Immature natural killer cell (primary cell): ENCODE data around the gene ZNF577. TPM values are rescaled to one million over a fixed set of nuclear protein-coding genes. Genes with fewer than 3 reads are reported as not detected.

Experiments used
- DNase-seq, 3 donors: peaks; one replicate each; pipeline ENCODE4 v3.0.0; 2022; ENCODE audit warnings: mixed read lengths in 1 of 3
- H3K27ac Mint-ChIP-seq, 6 donors: one replicate each; pipeline ENCODE4 v1.8.0; 2020; ENCODE audit warnings: mixed read lengths in 6 of 6, mild to moderate bottlenecking in 5 of 6, inconsistent platforms in 4 of 6, moderate library complexity in 3 of 6
- H3K27me3 Mint-ChIP-seq, 3 donors: one replicate each; pipeline ENCODE4 v1.8.0; 2020 to 2021; ENCODE audit warnings: low read depth in 3 of 3, mild to moderate bottlenecking in 3 of 3, mixed read lengths in 3 of 3, moderate library complexity in 3 of 3, inconsistent platforms in 1 of 3
- H3K36me3 Mint-ChIP-seq, 3 donors: one replicate each; pipeline ENCODE4 v1.8.0; 2020; ENCODE audit warnings: mixed read lengths in 3 of 3, inconsistent platforms in 2 of 3, mild to moderate bottlenecking in 2 of 3
- H3K4me1 Mint-ChIP-seq, 2 donors: one replicate each; pipeline ENCODE4 v1.8.0; 2020; ENCODE audit warnings: inconsistent platforms in 2 of 2, mild to moderate bottlenecking in 2 of 2, mixed read lengths in 2 of 2, moderate library complexity in 1 of 2
- H3K4me3 Mint-ChIP-seq, 5 donors: one replicate each; pipeline ENCODE4 v1.8.0; 2020; ENCODE audit warnings: mild to moderate bottlenecking in 5 of 5, mixed read lengths in 5 of 5, inconsistent platforms in 3 of 5, moderate library complexity in 3 of 5
- H3K9me3 Mint-ChIP-seq, 6 donors: one replicate each; pipeline ENCODE4 v1.8.0; 2020; ENCODE audit warnings: mild to moderate bottlenecking in 6 of 6, mixed read lengths in 6 of 6, inconsistent platforms in 4 of 6, moderate library complexity in 3 of 6
- polyA plus RNA-seq, 3 donors: library from polyadenylated mRNA; unstranded; fragments of 300-500 nt; fragmentation: Illumina TruSeq; gene quantifications; one replicate each; pipeline ENCODE4 v1.2.3, GENCODE V29; 2021

ZNF577 gene
- polyA plus RNA-seq, 3 donors from 2014 or later, result 1.5 to 6.8 (median 4.0) TPM

- Mint-ChIP-seq H3K27me3 (peaks cover 0 to 3% (median 0%) of the 10 kb centered on the region in 3 donors), H3K27ac (peak overlapping the region in 1 of 6 donors; percentile 38), H3K4me1 (peaks cover 0 to 13% of the 10 kb centered on the region in 2 donors), H3K9me3 (peaks cover 3 to 43% (median 15%) of the 10 kb centered on the region in 6 donors), H3K36me3 (peaks cover 0 to 2% (median 0%) of the 10 kb centered on the region in 3 donors), H3K4me3 (peak overlapping the region in 1 of 5 donors; percentile 29)
- DNase-seq, result no peak
Observed at GRCh38 chr19:51824281-51825005, 63.3 kb downstream of the ZNF577 start.

GRCh38 chr19:51822946-51823345 is 64.8 kb downstream of the ZNF577 start:
- peaks cover 0 to 7% (median 2%) of the 10 kb centered on the region in 3 donors for H3K27me3 Mint-ChIP-seq
- H3K4me1 Mint-ChIP-seq, result peaks cover 0 to 13% of the 10 kb centered on the region in 2 donors
- no peak for DNase-seq
- H3K4me3 Mint-ChIP-seq, result no peak overlapping the region
- H3K27ac Mint-ChIP-seq, result no peak overlapping the region
- H3K36me3 Mint-ChIP-seq, result no peaks in the 10 kb centered on the region
- H3K9me3 Mint-ChIP-seq, result peaks cover under 1 to 38% (median 13%) of the 10 kb centered on the region in 6 donors

- Mint-ChIP-seq H3K4me3 (no peak overlapping the region), H3K36me3 (no peaks in the 10 kb centered on the region), H3K4me1 (peaks cover 0 to 13% of the 10 kb centered on the region in 2 donors), H3K27me3 (peaks cover 0 to 7% (median 2%) of the 10 kb centered on the region in 3 donors), H3K27ac (no peak overlapping the region), H3K9me3 (peaks cover 0 to 34% (median 13%) of the 10 kb centered on the region in 6 donors)
- no peak for DNase-seq
Observed at GRCh38 chr19:51822325-51822724, 65.4 kb downstream of the ZNF577 start.

- Mint-ChIP-seq H3K4me1 (peaks cover 0 to 13% of the 10 kb centered on the region in 2 donors), H3K9me3 (peaks cover 0 to 30% (median 11%) of the 10 kb centered on the region in 6 donors), H3K27ac (no peak overlapping the region), H3K4me3 (no peak overlapping the region), H3K27me3 (peaks cover 0 to 7% (median 2%) of the 10 kb centered on the region in 3 donors), H3K36me3 (no peaks in the 10 kb centered on the region)
- no peak for DNase-seq
Observed at GRCh38 chr19:51821921-51822320, 65.8 kb downstream of the ZNF577 start.

GRCh38 chr19:51821456-51821855 is 66.3 kb downstream of the ZNF577 start:
- no peak overlapping the region for H3K27ac Mint-ChIP-seq
- peaks cover 0 to 9% (median 2%) of the 10 kb centered on the region in 3 donors for H3K27me3 Mint-ChIP-seq
- H3K36me3 Mint-ChIP-seq, result no peaks in the 10 kb centered on the region
- no peak overlapping the region for H3K4me3 Mint-ChIP-seq
- peaks cover 0 to 13% of the 10 kb centered on the region in 2 donors for H3K4me1 Mint-ChIP-seq
- no peak for DNase-seq
- peaks cover 0 to 26% (median 7%) of the 10 kb centered on the region in 6 donors for H3K9me3 Mint-ChIP-seq

Other genes with a start within 250 kb of the ZNF577 start
- gene SIGLEC14, start 241.1 kb downstream of the ZNF577 start, polyA plus RNA-seq, result 1 to 10 TPM in 1 of 3 donors, under 1 TPM in 2; 0.12 to 1.9 (median 0.99) TPM
- 1 to 10 TPM in 2 of 3 donors, not detected in 1; 2.3 to 2.4 TPM for gene SPACA6, start 194.6 kb downstream of the ZNF577 start, polyA plus RNA-seq
- gene HAS1, start 164.0 kb downstream of the ZNF577 start, polyA plus RNA-seq, result not detected
- gene FPR1, start 136.1 kb downstream of the ZNF577 start, polyA plus RNA-seq, result 1 to 10 TPM; 1.8 to 6.9 (median 1.8) TPM
- gene FPR2, start 126.8 kb downstream of the ZNF577 start, polyA plus RNA-seq, result not detected
- not detected for gene FPR3, start 92.8 kb downstream of the ZNF577 start, polyA plus RNA-seq
- 10 to 100 TPM in 2 of 3 donors, 1 to 10 TPM in 1; 6.8 to 12.2 (median 11.0) TPM for gene ZNF649, start 17.1 kb upstream of the ZNF577 start, polyA plus RNA-seq
- gene ZNF613, start 39.5 kb upstream of the ZNF577 start, polyA plus RNA-seq, result 1 to 10 TPM; 2.9 to 6.8 (median 5.8) TPM
- 10 to 100 TPM; 15.3 to 23.1 (median 22.6) TPM for gene ZNF350, start 98.9 kb upstream of the ZNF577 start, polyA plus RNA-seq
- 1 to 10 TPM; 4.1 to 9.8 (median 8.9) TPM for gene ZNF615, start 120.3 kb upstream of the ZNF577 start, polyA plus RNA-seq
- 1 to 10 TPM; 5.2 to 6.7 (median 6.1) TPM for gene ZNF614, start 140.4 kb upstream of the ZNF577 start, polyA plus RNA-seq
- 1 to 10 TPM in 2 of 3 donors, under 1 TPM in 1; 0.31 to 9.2 (median 3.6) TPM for gene ZNF432, start 160.9 kb upstream of the ZNF577 start, polyA plus RNA-seq
- gene ZNF841, start 207.8 kb upstream of the ZNF577 start, polyA plus RNA-seq, result 1 to 10 TPM; 3.4 to 5.6 (median 4.9) TPM